H1 (cell line): ENCODE data around the gene SPEF1. TPM values are rescaled to one million over a fixed set of nuclear protein-coding genes. Genes with fewer than 3 reads are reported as not detected.

Source experiments
- CTCF ChIA-PET: fragments of 300-600 bp; sonication (Branson Sonifier 250); formaldehyde crosslinking; loops from one replicate; lab custom pipeline; 2021; ENCODE audit not compliant: partially characterized antibody; lab: Charles Lee
- POLR2A ChIA-PET: fragments of 300-600 bp; sonication (Branson Sonifier 250); formaldehyde crosslinking; loops from one replicate; lab custom pipeline; 2021; ENCODE audit warnings: inconsistent platforms; ENCODE audit not compliant: partially characterized antibody; lab: Charles Lee
- DNase-seq, 2 experiments: peaks; one replicate each; pipeline versions ENCODE4 v3.0.0 to v3.0.0-alpha.2; 2010 to 2022; ENCODE audit warnings: low spot score in 2 of 2, low read depth in 1 of 2, mixed read lengths in 1 of 2
- FAIRE-seq: peaks from 2 replicates; lab custom pipeline; 2011; peaks lifted over from hg19 to GRCh38; lab: Jason Lieb, UNC
- H2AFZ ChIP-seq: 2 replicates; pipeline ENCODE4 v1.8.1; 2012; ENCODE audit warnings: low read length, inconsistent platforms
- H2AK5ac ChIP-seq: 2 replicates; pipeline ENCODE4 v1.6.1; 2013; ENCODE audit warnings: low read depth, low read length
- H2BK120ac ChIP-seq: replicated peaks from 2 replicates; pipeline ENCODE3; 2013; ENCODE audit warnings: low read depth, low read length, inconsistent platforms
- H2BK12ac ChIP-seq: 2 replicates; pipeline ENCODE4 v1.6.1; 2013; ENCODE audit warnings: low read depth, low read length
- H2BK15ac ChIP-seq: 2 replicates; pipeline ENCODE4 v1.6.1; 2013; ENCODE audit warnings: low read length
- H2BK20ac ChIP-seq: 2 replicates; pipeline ENCODE4 v1.6.1; 2013; ENCODE audit warnings: low read length
- H2BK5ac ChIP-seq: 2 replicates; pipeline ENCODE4 v1.6.1; 2013; ENCODE audit warnings: low read depth, low read length
- H3K14ac ChIP-seq: 2 replicates; pipeline ENCODE4 v1.6.1; 2013; ENCODE audit warnings: inconsistent platforms; ENCODE audit not compliant: insufficient read length
- H3K18ac ChIP-seq: 2 replicates; pipeline ENCODE4 v1.6.1; 2013; ENCODE audit warnings: low read length; ENCODE audit errors: extremely low read depth
- H3K23ac ChIP-seq: 2 replicates; pipeline ENCODE4 v1.6.1; 2013; ENCODE audit warnings: inconsistent platforms; ENCODE audit not compliant: insufficient read length
- H3K23me2 ChIP-seq: 2 replicates; pipeline ENCODE4 v1.6.1; 2013; ENCODE audit warnings: low read depth, low read length
- H3K27ac ChIP-seq: 2 replicates; pipeline ENCODE4 v1.6.1; 2011; ENCODE audit warnings: low read depth, low read length, inconsistent platforms
- H3K27me3 ChIP-seq, 4 experiments: replicated peaks in 1 of 4; 1 replicate in 1 of 4; 2 replicates in 3 of 4; pipeline versions ENCODE4 v1.6.1 to v1.8.1; 2011 to 2013; ENCODE audit warnings: low read length in 3 of 4, mild to moderate bottlenecking in 3 of 4, inconsistent platforms in 2 of 4, mixed read lengths in 2 of 4, moderate library complexity in 1 of 4; ENCODE audit not compliant: control insufficient read depth in 3 of 4, insufficient read depth in 3 of 4; ENCODE audit errors: extremely low read depth in 1 of 4
- H3K36me3 ChIP-seq, 4 experiments: 2 replicates each; pipeline versions ENCODE4 v1.6.1 to v1.8.1; 2011 to 2013; ENCODE audit warnings: mild to moderate bottlenecking in 4 of 4, low read length in 3 of 4, moderate library complexity in 2 of 4, control low read depth in 1 of 4, inconsistent platforms in 1 of 4; ENCODE audit not compliant: insufficient read depth in 4 of 4, control insufficient read depth in 2 of 4
- H3K4ac ChIP-seq: replicated peaks from 2 replicates; pipeline ENCODE3; 2013; ENCODE audit warnings: low read length, low read depth, mixed read lengths, inconsistent platforms; ENCODE audit not compliant: insufficient read length
- H3K4me1 ChIP-seq, 4 experiments: replicated peaks in 1 of 4; 1 replicate in 1 of 4; 2 replicates in 3 of 4; pipeline versions ENCODE4 v1.6.1 to v1.8.1; 2011 to 2013; ENCODE audit warnings: low read length in 3 of 4, inconsistent platforms in 2 of 4, mixed read lengths in 1 of 4; ENCODE audit not compliant: insufficient read depth in 4 of 4, control insufficient read depth in 3 of 4
- H3K4me2 ChIP-seq, 2 experiments: 2 replicates each; pipeline versions ENCODE4 v1.6.1 to v1.8.1; 2011 to 2013; ENCODE audit warnings: low read depth in 2 of 2, low read length in 2 of 2, control low read depth in 1 of 2, inconsistent platforms in 1 of 2, mild to moderate bottlenecking in 1 of 2; ENCODE audit not compliant: insufficient read depth in 1 of 2
- H3K4me3 ChIP-seq, 4 experiments: fragments of 200-600, 300-600 bp in 1 of 4; sonication (generic), shearing (Covaris generic), sonication (Bioruptor Twin) in 1 of 4; 2 replicates each; pipeline versions ENCODE4 v1.5.1 to v1.8.1; 2011 to 2016; ENCODE audit warnings: low read length in 4 of 4, low read depth in 3 of 4, control low read depth in 2 of 4, inconsistent platforms in 2 of 4, mild to moderate bottlenecking in 2 of 4, mixed read lengths in 1 of 4, moderate library complexity in 1 of 4; ENCODE audit not compliant: insufficient read depth in 2 of 4; ENCODE audit errors: extremely low read depth in 1 of 4
- H3K56ac ChIP-seq: replicated peaks from 2 replicates; pipeline ENCODE3; 2013; ENCODE audit warnings: low read depth, mild to moderate bottlenecking, mixed read lengths, low read length, inconsistent platforms; ENCODE audit not compliant: insufficient read length
- H3K79me1 ChIP-seq: 2 replicates; pipeline ENCODE4 v1.6.1; 2013; ENCODE audit warnings: low read depth, low read length, control low read depth
- H3K79me2 ChIP-seq, 2 experiments: 2 replicates each; pipeline versions ENCODE4 v1.6.1 to v1.8.1; 2012 to 2013; ENCODE audit warnings: low read length in 2 of 2, mild to moderate bottlenecking in 2 of 2, inconsistent platforms in 1 of 2; ENCODE audit not compliant: insufficient read depth in 2 of 2, control insufficient read depth in 1 of 2
- H3K9ac ChIP-seq, 4 experiments: replicated peaks in 1 of 4; 1 replicate in 1 of 4; 2 replicates in 3 of 4; pipeline versions ENCODE4 v1.6.1 to v1.8.1; 2011 to 2013; ENCODE audit warnings: low read depth in 3 of 4, low read length in 3 of 4, control low read depth in 2 of 4, mild to moderate bottlenecking in 2 of 4, moderate library complexity in 2 of 4, inconsistent platforms in 1 of 4; ENCODE audit errors: extremely low read depth in 1 of 4
- H3K9me3 ChIP-seq, 2 experiments: 2 replicates each; pipeline versions ENCODE4 v1.6.1 to v1.8.1; 2012 to 2013; ENCODE audit warnings: mild to moderate bottlenecking in 2 of 2, moderate library complexity in 2 of 2, control low read depth in 1 of 2, inconsistent platforms in 1 of 2, low read depth in 1 of 2, low read length in 1 of 2, mixed read lengths in 1 of 2; ENCODE audit not compliant: insufficient read depth in 2 of 2
- H4K20me1 ChIP-seq, 2 experiments: replicated peaks in 1 of 2; 2 replicates each; pipeline versions ENCODE3 to v1.8.1; 2011 to 2013; ENCODE audit warnings: inconsistent platforms in 2 of 2, low read length in 2 of 2, mild to moderate bottlenecking in 1 of 2; ENCODE audit not compliant: insufficient read depth in 2 of 2, control insufficient read depth in 1 of 2
- H4K5ac ChIP-seq: 2 replicates; pipeline ENCODE4 v1.6.1; 2013; ENCODE audit warnings: low read length, low read depth, mixed read lengths, inconsistent platforms; ENCODE audit not compliant: insufficient read length
- H4K8ac ChIP-seq: 2 replicates; pipeline ENCODE4 v1.8.0; 2013; ENCODE audit warnings: mild to moderate bottlenecking, moderate library complexity, low read length, inconsistent platforms; ENCODE audit not compliant: insufficient read depth; ENCODE audit errors: extremely low read depth
- H4K91ac ChIP-seq: replicated peaks from 2 replicates; pipeline ENCODE3; 2013; ENCODE audit warnings: low read length, mixed read lengths, inconsistent platforms; ENCODE audit not compliant: insufficient read length
- ASH2L ChIP-seq: fragments of 200-600, 300-600 bp; sonication (generic); IDR thresholded peaks from one replicate; pipeline ENCODE4 v1.7.1; 2017; ENCODE audit warnings: low read length
- CBX8 ChIP-seq: fragments of 300-800, 300-1000 bp; sonication (generic); IDR thresholded peaks from 2 replicates; pipeline ENCODE4 v1.7.1; 2016; ENCODE audit warnings: low read depth, low read length, borderline replicate concordance
- CHD1 ChIP-seq: IDR thresholded peaks from 2 replicates; pipeline ENCODE4 v1.6.1; 2012; ENCODE audit warnings: low read depth, low read length, improper control_type of control experiment
- CHD2 ChIP-seq: IDR thresholded peaks from 2 replicates; pipeline ENCODE4 v1.6.1; 2012; ENCODE audit warnings: low read length, improper control_type of control experiment
- E2F6 ChIP-seq: IDR thresholded peaks from 2 replicates; pipeline ENCODE4 v1.6.1; 2012; ENCODE audit warnings: inconsistent platforms
- HDAC2 ChIP-seq, 2 experiments: fragments of 300-600 bp in 1 of 2; sonication (generic) in 1 of 2; IDR thresholded peaks; 2 replicates each; pipeline ENCODE4 v1.6.1; 2011 to 2012; ENCODE audit warnings: low read depth in 2 of 2, low read length in 2 of 2, mild to moderate bottlenecking in 2 of 2, moderate library complexity in 2 of 2, borderline replicate concordance in 1 of 2, inconsistent platforms in 1 of 2
- JUND ChIP-seq: IDR thresholded peaks from 2 replicates; pipeline ENCODE4 v1.6.1; 2011; ENCODE audit warnings: mild to moderate bottlenecking, improper control_type of control experiment, low read length
- KDM4A ChIP-seq: IDR thresholded peaks from one replicate; pipeline ENCODE4 v1.7.1; 2012; ENCODE audit warnings: low read depth, mild to moderate bottlenecking, moderate library complexity, low read length, inconsistent platforms; ENCODE audit not compliant: severe bottlenecking
- KDM5A ChIP-seq: fragments of 200-600 bp; IDR thresholded peaks from 2 replicates; pipeline ENCODE4 v1.7.1; 2012; ENCODE audit warnings: mild to moderate bottlenecking, low read length, inconsistent platforms, mixed read lengths
- NRF1 ChIP-seq: IDR thresholded peaks from 2 replicates; pipeline ENCODE4 v1.6.1; 2011; ENCODE audit warnings: mild to moderate bottlenecking, low read depth, low read length, improper control_type of control experiment
- RAD21 ChIP-seq, 2 experiments: IDR thresholded peaks in 1 of 2; conservative IDR thresholded peaks in 1 of 2; 2 replicates each; pipeline ENCODE4 v1.6.1; 2011; ENCODE audit warnings: low read depth in 2 of 2, low read length in 2 of 2, improper control_type of control experiment in 1 of 2, inconsistent platforms in 1 of 2, mild to moderate bottlenecking in 1 of 2, moderate library complexity in 1 of 2
- SP4 ChIP-seq: IDR thresholded peaks from 2 replicates; pipeline ENCODE4 v1.6.1; 2012; ENCODE audit warnings: low read length, inconsistent platforms
- WGBS, 2 experiments: shearing (Covaris generic) in 1 of 2; methylation state at CpG; one replicate each; pipeline versions ENCODE4 v1.1.6 to v1.1.7; 2013 to 2015; ENCODE audit warnings: low lambda C conversion rate in 2 of 2, mixed read lengths in 2 of 2, inconsistent platforms in 1 of 2, low coverage in 1 of 2, missing lambda C conversion rate in 1 of 2; ENCODE audit not compliant: insufficient replicate concordance in 2 of 2, insufficient coverage in 1 of 2, insufficient read length in 1 of 2; ENCODE audit errors: extremely low coverage in 1 of 2, missing lambda C conversion rate in 1 of 2; 5-methylcytosine and 5-hydroxymethylcytosine counted together
- polyA plus RNA-seq, 7 experiments: library from polyadenylated mRNA; depleted of rRNA in 3 of 7; stranded (reverse) in 5 of 7; unstranded in 2 of 7; fragments of >200 nt in 5 of 7; fragments of 200-250 nt in 2 of 7; gene quantifications; 1 replicate in 5 of 7; 2 replicates in 1 of 7; 4 replicates in 1 of 7; pipeline versions ENCODE4 v1.2.1 to v1.2.3, GENCODE V29; 2011 to 2013; ENCODE audit warnings: missing spikeins in 2 of 7, mixed read lengths in 2 of 7
- total RNA-seq: library from RNA; stranded (reverse); fragmentation: NEBNext Ultra II Directional; extraction: Animal tissue kit (Norgen Biotek cat#: 25700); gene quantifications from 2 replicates; pipeline ENCODE4 v1.2.1, GENCODE V29; 2021

Gene SPEF1
- total and polyA plus RNA-seq, 2 of the 8 experiments (the other 6 are each of a cell fraction or from before 2014, with no cell fraction given) = 0.51 to 0.71 TPM

GRCh38 chr20:3775457-3776108 lies 5.7 kb downstream of the SPEF1 start:
- no peak for DNase-seq
- H3K27me3 ChIP-seq = peaks cover 0 to 30% (median 26%) of the 10 kb centered on the region in 4 experiments; a peak in 6 of 7 replicates
- no peak for FAIRE-seq
- TF ChIP-seq KDM5A (no peak), NRF1 (no peak), RAD21 (IDR thresholded peaks at IDR 0.05 in 1 of 2, conservative IDR thresholded peaks at IDR 0.05 in 1 of 2; ENCODE audit: low read depth in 2 of 2, low read length in 2 of 2) (no peak), HDAC2 (IDR thresholded peaks at IDR 0.05; ENCODE audit: borderline replicate concordance in 1 of 2, low read depth in 2 of 2, low read length in 2 of 2) (no peak), KDM4A (no peak), SP4 (no peak), JUND (no peak), CBX8 (no peak), CHD2 (no peak), E2F6 (no peak), CHD1 (no peak), ASH2L (no peak)

More at GRCh38 chr20:3775457-3776108, 5.7 kb downstream of the SPEF1 start:
- H3K23me2 ChIP-seq = peaks cover 14% of the 10 kb centered on the region; the same call in 1 of the 2 replicates
- ChIA-PET CTCF (interaction anchor here (0.7 to 1.4 kb wide), 3 partner anchors 21 to 1096 kb away, joined by 3 to 4 read pairs (median 4); no protein-coding TSS in a partner anchor), POLR2A (no interaction called here)
- no peak overlapping the region for H3K18ac ChIP-seq
- no peak overlapping the region for H3K23ac ChIP-seq
- H3K9me3 ChIP-seq = no peaks in the 10 kb centered on the region; a peak in 1 of 4 replicates
- no peak overlapping the region for H3K4ac ChIP-seq
- H4K5ac ChIP-seq = no peak overlapping the region
- no peak overlapping the region for H3K9ac ChIP-seq
- no peak overlapping the region for H4K91ac ChIP-seq
- no peak overlapping the region for H2BK5ac ChIP-seq
- H2BK120ac ChIP-seq = no peak overlapping the region
- no peak overlapping the region for H4K8ac ChIP-seq
- H3K4me2 ChIP-seq = no peak overlapping the region
- no peak overlapping the region for H2AFZ ChIP-seq
- peaks cover 0 to 11% (median 8%) of the 10 kb centered on the region in 4 experiments; a peak in 6 of 7 replicates for H3K4me1 ChIP-seq
- no peak overlapping the region for H2BK20ac ChIP-seq
- no peaks in the 10 kb centered on the region for H3K79me2 ChIP-seq
- no peak overlapping the region for H2BK12ac ChIP-seq
- H4K20me1 ChIP-seq = no peaks in the 10 kb centered on the region
- no peak overlapping the region for H2AK5ac ChIP-seq
- 88% methylated on average over 4 of the region's 4 CpGs; no CpG with 5 or more reads in 1 of the 2 experiments for WGBS, 2 experiments
- H3K14ac ChIP-seq = no peak overlapping the region
- no peaks in the 10 kb centered on the region for H3K36me3 ChIP-seq
- no peak overlapping the region for H2BK15ac ChIP-seq
- no peak overlapping the region for H3K4me3 ChIP-seq
- no peak overlapping the region for H3K27ac ChIP-seq
- H3K79me1 ChIP-seq = no peaks in the 10 kb centered on the region
- H3K56ac ChIP-seq = no peak overlapping the region
